HCT116 (cell line): ENCODE measurements around the gene RASGEF1C. TPM values are rescaled to one million over a fixed set of nuclear protein-coding genes. Genes with fewer than 3 reads are reported as not detected.

Source experiments
- ATAC-seq: fragments of 200-7000 bp; cut with Tn5 transposase; 2 replicates; pipeline ENCODE4 v1.9.1; 2020; ENCODE audit warnings: mild to moderate bottlenecking, moderate library complexity
- BruUV-seq: library from RNA; stranded (reverse); fragments of 400-500 nt; replicated peaks from 2 replicates; lab custom pipeline; 2021; lab: Mats Ljungman, UMichigan
- CTCF ChIA-PET: fragments of 300-600 bp; sonication (Branson Sonifier 250); formaldehyde crosslinking; loops from one replicate; lab custom pipeline; 2021; ENCODE audit warnings: antibody characterized with exemption; lab: Charles Lee
- POLR2A ChIA-PET: fragments of 300-600, 350-600 bp; sonication (Branson Sonifier 250); formaldehyde crosslinking; loops from one replicate; lab custom pipeline; 2021; ENCODE audit warnings: antibody characterized with exemption; lab: Charles Lee
- RAD21 ChIA-PET, 2 experiments: fragments of 300-600 bp; sonication (Branson Sonifier 250); formaldehyde crosslinking; loops; one replicate each; lab custom pipeline; 2023; ENCODE audit warnings: low total read pairs in 2 of 2; ENCODE audit not compliant: uncharacterized antibody in 2 of 2, unreplicated experiment in 2 of 2, low non-redundant PET in 1 of 2; lab: Charles Lee
- DNase-seq: peaks from one replicate; pipeline ENCODE4 v3.0.0-alpha.2; 2010; ENCODE audit warnings: low read depth, low spot score
- H2AFZ ChIP-seq: fragments of 200-600 bp; shearing (Covaris generic), sonication (generic); 2 replicates; pipeline ENCODE4 v1.6.1; 2017; ENCODE audit warnings: low read depth, mixed run types, mixed read lengths, antibody characterized with exemption, low read length; ENCODE audit not compliant: poor library complexity, severe bottlenecking
- H3K27ac ChIP-seq: 2 replicates; pipeline ENCODE4 v1.5.1; 2012; ENCODE audit warnings: low read depth, low read length
- H3K27me3 ChIP-seq: fragments of 200-600 bp; sonication (generic); 2 replicates; pipeline ENCODE4 v1.6.1; 2016; ENCODE audit warnings: mixed run types, low read length, mixed read lengths; ENCODE audit not compliant: insufficient read depth
- H3K36me3 ChIP-seq, 2 experiments: fragments of 200-500 bp in 1 of 2; fragments of 200-600 bp in 1 of 2; sonication (Bioruptor generic) in 1 of 2; sonication (generic) in 1 of 2; 2 replicates each; pipeline versions ENCODE4 v1.5.1 to v1.6.1; 2014 to 2016; ENCODE audit warnings: low read length in 2 of 2, inconsistent platforms in 1 of 2, mixed read lengths in 1 of 2, mixed run types in 1 of 2; ENCODE audit not compliant: insufficient read depth in 2 of 2, control insufficient read depth in 1 of 2
- H3K4me1 ChIP-seq, 2 experiments: fragments of 200-600 bp in 1 of 2; sonication (generic) in 1 of 2; 2 replicates each; pipeline versions ENCODE4 v1.5.1 to v1.6.1; 2012 to 2017; ENCODE audit warnings: low read length in 2 of 2, inconsistent platforms in 1 of 2, mild to moderate bottlenecking in 1 of 2, mixed read lengths in 1 of 2, mixed run types in 1 of 2, moderate library complexity in 1 of 2; ENCODE audit not compliant: insufficient read depth in 2 of 2, control insufficient read depth in 1 of 2
- H3K4me2 ChIP-seq: fragments of 200-600 bp; sonication (generic); 2 replicates; pipeline ENCODE4 v1.6.1; 2017; ENCODE audit warnings: mixed run types, low read length, mixed read lengths
- H3K4me3 ChIP-seq, 2 experiments: fragments of 200-600 bp in 1 of 2; sonication (generic) in 1 of 2; replicated peaks in 1 of 2; 2 replicates each; pipeline ENCODE4 v1.5.1; 2011 to 2016; ENCODE audit warnings: low read length in 2 of 2, control low read depth in 1 of 2, low read depth in 1 of 2, mild to moderate bottlenecking in 1 of 2, mixed read lengths in 1 of 2, mixed run types in 1 of 2
- H3K79me2 ChIP-seq: fragments of 200-600 bp; sonication (generic); 2 replicates; pipeline ENCODE4 v1.6.1; 2017; ENCODE audit warnings: mild to moderate bottlenecking, mixed run types, low read length, moderate library complexity, mixed read lengths; ENCODE audit not compliant: insufficient read depth
- H3K9ac ChIP-seq: fragments of 200-600 bp; sonication (generic); 2 replicates; pipeline ENCODE4 v1.6.1; 2016; ENCODE audit warnings: low read length, mixed read lengths
- H3K9me2 ChIP-seq: fragments of 200-600 bp; sonication (generic), shearing (Covaris generic); 2 replicates; pipeline ENCODE4 v1.6.1; 2017; ENCODE audit warnings: mixed run types, mild to moderate bottlenecking, moderate library complexity; ENCODE audit not compliant: insufficient read depth
- H3K9me3 ChIP-seq, 2 experiments: fragments of 200-500 bp in 1 of 2; fragments of 200-600 bp in 1 of 2; sonication (Bioruptor generic) in 1 of 2; sonication (generic) in 1 of 2; 2 replicates each; pipeline ENCODE4 v1.6.1; 2014 to 2017; ENCODE audit warnings: low read length in 2 of 2, mixed read lengths in 2 of 2, inconsistent platforms in 1 of 2, low read depth in 1 of 2, mild to moderate bottlenecking in 1 of 2, mixed run types in 1 of 2, moderate library complexity in 1 of 2; ENCODE audit not compliant: control insufficient read depth in 1 of 2, insufficient read depth in 1 of 2
- H4K20me1 ChIP-seq: fragments of 200-600 bp; sonication (generic), shearing (Covaris generic); 2 replicates; pipeline ENCODE4 v1.6.1; 2017; ENCODE audit warnings: mixed run types, mild to moderate bottlenecking, moderate library complexity; ENCODE audit not compliant: insufficient read depth
- CBX3 ChIP-seq: IDR thresholded peaks from 2 replicates; pipeline ENCODE4 v1.6.1; 2012; ENCODE audit warnings: low read depth
- EGR1 ChIP-seq: IDR thresholded peaks from 2 replicates; pipeline ENCODE4 v1.6.1; 2012; ENCODE audit warnings: low read depth
- ELF1 ChIP-seq: IDR thresholded peaks from 2 replicates; pipeline ENCODE4 v1.6.1; 2012; ENCODE audit warnings: low read depth, borderline replicate concordance
- FOSL1 ChIP-seq: IDR thresholded peaks from 2 replicates; pipeline ENCODE4 v1.6.1; 2012; ENCODE audit warnings: low read depth
- JUND ChIP-seq: IDR thresholded peaks from 2 replicates; pipeline ENCODE4 v1.6.1; 2012
- POLR2AphosphoS5 ChIP-seq: IDR thresholded peaks from 2 replicates; pipeline ENCODE4 v1.6.1; 2011; ENCODE audit warnings: mild to moderate bottlenecking, low read depth, low read length, moderate library complexity
- RAD21 ChIP-seq: IDR thresholded peaks from 2 replicates; pipeline ENCODE4 v1.6.1; 2012; ENCODE audit warnings: low read depth, mild to moderate bottlenecking
- SIN3A ChIP-seq: IDR thresholded peaks from 2 replicates; pipeline ENCODE4 v1.6.1; 2012; ENCODE audit warnings: low read depth
- SRF ChIP-seq: IDR thresholded peaks from 2 replicates; pipeline ENCODE4 v1.6.1; 2012; ENCODE audit warnings: low read depth
- TCF7L2 ChIP-seq: IDR thresholded peaks from 2 replicates; pipeline ENCODE4 v1.7.0; 2011; ENCODE audit warnings: borderline replicate concordance, inconsistent platforms; ENCODE audit not compliant: insufficient read depth, insufficient read length; ENCODE audit errors: extremely low read depth
- YY1 ChIP-seq: IDR thresholded peaks from 2 replicates; pipeline ENCODE4 v1.6.1; 2011; ENCODE audit warnings: low read length, low read depth, moderate library complexity, mild to moderate bottlenecking; ENCODE audit not compliant: insufficient replicate concordance; ENCODE audit errors: extremely low read depth
- ZFX ChIP-seq: fragments of 450-650 bp; IDR thresholded peaks from 2 replicates; pipeline ENCODE4 v1.6.1; 2017
- intact Hi-C: fragments of 100-400 bp; cut with micrococcal nuclease; formaldehyde crosslinking; loops from 2 replicates; pipeline ENCODE4 v1.10.0; 2022
- total RNA-seq: library from RNA; stranded (reverse); gene quantifications from one replicate; pipeline ENCODE4 v1.2.1, GENCODE V29; 2021; ENCODE audit not compliant: unreplicated experiment
- TF ChIP-seq, protein P1 (sequence below): IDR thresholded peaks from 2 replicates; pipeline ENCODE4 v1.6.1; 2011; ENCODE audit warnings: mild to moderate bottlenecking, low read length, moderate library complexity; ENCODE audit not compliant: insufficient replicate concordance; ENCODE audit errors: extremely low read depth
- TF ChIP-seq, protein P2 (sequence below): IDR thresholded peaks from 2 replicates; pipeline ENCODE4 v1.6.1; 2012
- TF ChIP-seq, protein P3 (sequence below), 3 experiments: fragments of 200-600 bp in 1 of 3; sonication (generic) in 1 of 3; IDR thresholded peaks in 2 of 3; conservative IDR thresholded peaks in 1 of 3; 2 replicates each; pipeline ENCODE4 v1.5.1; 2012 to 2017; ENCODE audit warnings: low read depth in 2 of 3, low read length in 2 of 3, antibody characterized with exemption in 1 of 3, borderline replicate concordance in 1 of 3, control low read depth in 1 of 3, mild to moderate bottlenecking in 1 of 3, mixed read lengths in 1 of 3, mixed run types in 1 of 3, moderate library complexity in 1 of 3; ENCODE audit not compliant: insufficient read depth in 1 of 3

The RASGEF1C gene
- total RNA-seq, 1 experiment from 2014 or later, result 1.2 TPM

DNA sequence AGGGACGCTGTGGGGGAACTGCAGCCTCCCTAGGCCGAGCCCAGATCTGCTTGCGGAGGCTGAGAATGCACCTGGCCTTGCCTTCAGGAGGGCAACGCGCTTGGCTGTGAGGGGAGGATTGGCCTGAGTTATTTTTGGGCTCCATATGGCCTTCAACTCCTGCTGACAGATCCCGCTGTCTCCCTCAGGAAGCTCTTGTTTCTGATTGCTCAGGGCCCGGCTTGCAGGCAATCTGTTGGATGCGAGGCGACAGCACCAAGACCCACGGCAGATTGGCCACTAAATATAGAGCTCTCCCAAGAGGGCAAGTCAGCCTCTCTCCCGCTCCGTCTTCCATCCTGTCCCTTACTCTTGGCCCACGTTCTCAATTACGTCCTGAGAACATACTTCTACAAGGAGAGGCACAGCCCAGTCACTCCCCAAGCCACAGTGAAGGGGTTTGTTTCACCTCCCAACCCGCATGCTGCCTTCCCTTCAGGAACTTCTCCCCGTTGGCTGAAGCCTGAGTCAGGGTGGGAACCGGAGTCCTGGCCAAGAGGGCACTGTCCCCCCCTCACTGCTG, 53.6 kb downstream of the RASGEF1C start (continued):
- TF ChIP-seq, protein P1, sequence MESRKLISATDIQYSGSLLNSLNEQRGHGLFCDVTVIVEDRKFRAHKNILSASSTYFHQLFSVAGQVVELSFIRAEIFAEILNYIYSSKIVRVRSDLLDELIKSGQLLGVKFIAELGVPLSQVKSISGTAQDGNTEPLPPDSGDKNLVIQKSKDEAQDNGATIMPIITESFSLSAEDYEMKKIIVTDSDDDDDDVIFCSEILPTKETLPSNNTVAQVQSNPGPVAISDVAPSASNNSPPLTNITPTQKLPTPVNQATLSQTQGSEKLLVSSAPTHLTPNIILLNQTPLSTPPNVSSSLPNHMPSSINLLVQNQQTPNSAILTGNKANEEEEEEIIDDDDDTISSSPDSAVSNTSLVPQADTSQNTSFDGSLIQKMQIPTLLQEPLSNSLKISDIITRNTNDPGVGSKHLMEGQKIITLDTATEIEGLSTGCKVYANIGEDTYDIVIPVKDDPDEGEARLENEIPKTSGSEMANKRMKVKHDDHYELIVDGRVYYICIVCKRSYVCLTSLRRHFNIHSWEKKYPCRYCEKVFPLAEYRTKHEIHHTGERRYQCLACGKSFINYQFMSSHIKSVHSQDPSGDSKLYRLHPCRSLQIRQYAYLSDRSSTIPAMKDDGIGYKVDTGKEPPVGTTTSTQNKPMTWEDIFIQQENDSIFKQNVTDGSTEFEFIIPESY, result no peak
- TF ChIP-seq SRF (no peak), CBX3 (no peak), ELF1 (no peak), YY1 (no peak), EGR1 (no peak), FOSL1 (no peak), TCF7L2 (no peak), ZFX (no peak)
- TF ChIP-seq, protein P2, sequence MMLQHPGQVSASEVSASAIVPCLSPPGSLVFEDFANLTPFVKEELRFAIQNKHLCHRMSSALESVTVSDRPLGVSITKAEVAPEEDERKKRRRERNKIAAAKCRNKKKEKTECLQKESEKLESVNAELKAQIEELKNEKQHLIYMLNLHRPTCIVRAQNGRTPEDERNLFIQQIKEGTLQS, result no peak

DNA sequence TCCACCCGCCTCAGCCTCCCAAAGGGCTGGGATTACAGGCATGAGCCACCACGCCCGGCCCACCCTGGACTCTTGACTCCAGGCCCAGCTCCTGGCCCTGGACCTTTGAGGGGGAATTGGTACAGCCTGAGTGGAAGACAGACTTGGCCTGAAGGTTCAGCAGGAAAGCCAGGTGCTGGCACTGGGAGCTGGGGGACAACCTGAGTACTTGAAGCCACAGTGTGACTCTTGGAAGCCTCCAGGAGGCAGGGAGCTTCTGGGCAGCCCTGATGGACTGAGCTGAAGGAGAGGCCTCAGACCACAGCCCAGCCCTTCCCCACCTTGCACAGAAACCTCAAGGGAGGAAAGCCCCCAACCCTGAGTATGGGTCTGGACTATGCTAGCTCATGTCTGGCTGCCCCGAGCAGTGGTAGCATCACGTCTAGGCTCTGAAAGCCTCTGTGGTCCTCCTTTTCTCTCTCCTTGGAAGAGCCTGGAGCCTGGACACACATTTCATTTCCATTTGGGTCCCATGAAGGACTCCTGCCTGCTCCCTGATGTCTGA, 54.1 kb downstream of the RASGEF1C start:
- Histone ChIP-seq H3K9me3 (no peaks in the 10 kb centered on the region), H3K9me2 (no peaks in the 10 kb centered on the region), H3K9ac (no peak overlapping the region), H3K27me3 (no peaks in the 10 kb centered on the region), H3K4me2 (no peak overlapping the region), H3K27ac (no peak overlapping the region), H3K4me1 (no peaks in the 10 kb centered on the region), H2AFZ (no peak overlapping the region), H3K4me3 (no peak overlapping the region), H4K20me1 (no peaks in the 10 kb centered on the region), H3K36me3 (no peaks in the 10 kb centered on the region), H3K79me2 (no peaks in the 10 kb centered on the region)
- ChIA-PET CTCF (no interaction called here), POLR2A (no interaction called here), RAD21 (no interaction called here)
- no peak for DNase-seq
- no TSS peak for BruUV-seq
- TF ChIP-seq, protein P1, result no peak
- TF ChIP-seq CBX3, result no peak
- no peak for TF ChIP-seq RAD21
- TF ChIP-seq SIN3A, result no peak
- TF ChIP-seq, protein P3, sequence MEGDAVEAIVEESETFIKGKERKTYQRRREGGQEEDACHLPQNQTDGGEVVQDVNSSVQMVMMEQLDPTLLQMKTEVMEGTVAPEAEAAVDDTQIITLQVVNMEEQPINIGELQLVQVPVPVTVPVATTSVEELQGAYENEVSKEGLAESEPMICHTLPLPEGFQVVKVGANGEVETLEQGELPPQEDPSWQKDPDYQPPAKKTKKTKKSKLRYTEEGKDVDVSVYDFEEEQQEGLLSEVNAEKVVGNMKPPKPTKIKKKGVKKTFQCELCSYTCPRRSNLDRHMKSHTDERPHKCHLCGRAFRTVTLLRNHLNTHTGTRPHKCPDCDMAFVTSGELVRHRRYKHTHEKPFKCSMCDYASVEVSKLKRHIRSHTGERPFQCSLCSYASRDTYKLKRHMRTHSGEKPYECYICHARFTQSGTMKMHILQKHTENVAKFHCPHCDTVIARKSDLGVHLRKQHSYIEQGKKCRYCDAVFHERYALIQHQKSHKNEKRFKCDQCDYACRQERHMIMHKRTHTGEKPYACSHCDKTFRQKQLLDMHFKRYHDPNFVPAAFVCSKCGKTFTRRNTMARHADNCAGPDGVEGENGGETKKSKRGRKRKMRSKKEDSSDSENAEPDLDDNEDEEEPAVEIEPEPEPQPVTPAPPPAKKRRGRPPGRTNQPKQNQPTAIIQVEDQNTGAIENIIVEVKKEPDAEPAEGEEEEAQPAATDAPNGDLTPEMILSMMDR (IDR thresholded peaks at IDR 0.05 in 2 of 3, conservative IDR thresholded peaks at IDR 0.05 in 1 of 3; ENCODE audit: borderline replicate concordance in 1 of 3, insufficient read depth in 1 of 3, low read depth in 2 of 3, low read length in 2 of 3), result no peak
- no peak for TF ChIP-seq POLR2AphosphoS5
- TF ChIP-seq JUND, result no peak
- no peak for TF ChIP-seq ELF1
- no peak for ATAC-seq
- intact Hi-C loops, result no loop called here
